A673 (cell line): ENCODE measurements around the gene GPATCH2. TPM values are rescaled to one million over a fixed set of nuclear protein-coding genes. Genes with fewer than 3 reads are reported as not detected.

Experiments used
- BruUV-seq: library from RNA; stranded (reverse); fragments of 400-500 nt; replicated peaks from 2 replicates; lab custom pipeline; 2021; lab: Mats Ljungman, UMichigan
- CTCF ChIA-PET: fragments of 300-600 bp; sonication (Branson Sonifier 250); formaldehyde crosslinking; loops from one replicate; lab custom pipeline; 2022; ENCODE audit warnings: antibody characterized with exemption; lab: Charles Lee
- POLR2A ChIA-PET: fragments of 300-600 bp; sonication (Branson Sonifier 250); formaldehyde crosslinking; loops from one replicate; lab custom pipeline; 2022; ENCODE audit warnings: antibody characterized with exemption; ENCODE audit not compliant: low non-redundant PET; lab: Charles Lee
- DNase-seq: peaks from one replicate; pipeline ENCODE4 v3.0.0-alpha.2; 2015; ENCODE audit warnings: low spot score
- H3K27ac ChIP-seq: fragments of 200-600 bp; sonication (generic); 2 replicates; pipeline ENCODE4 v1.5.1; 2016; ENCODE audit warnings: mixed run types, low read depth, mild to moderate bottlenecking, mixed read lengths, antibody characterized with exemption, low read length; ENCODE audit not compliant: poor library complexity, severe bottlenecking
- H3K27me3 ChIP-seq: fragments of 200-600 bp; sonication (generic); replicated peaks from 2 replicates; pipeline ENCODE4 v1.6.1; 2017; ENCODE audit warnings: mixed run types, low read depth, mild to moderate bottlenecking, mixed read lengths, antibody characterized with exemption, low read length; ENCODE audit not compliant: insufficient read depth, poor library complexity
- H3K36me3 ChIP-seq: fragments of 200-600 bp; sonication (generic); 2 replicates; pipeline ENCODE4 v1.6.1; 2016; ENCODE audit warnings: mixed run types, mild to moderate bottlenecking, mixed read lengths, antibody characterized with exemption, low read length; ENCODE audit not compliant: insufficient read depth, poor library complexity, severe bottlenecking
- H3K4me1 ChIP-seq: fragments of 200-600 bp; sonication (generic); 2 replicates; pipeline ENCODE4 v1.6.1; 2017; ENCODE audit warnings: mixed run types, mild to moderate bottlenecking, mixed read lengths, antibody characterized with exemption, low read length; ENCODE audit not compliant: insufficient read depth, poor library complexity, severe bottlenecking
- H3K4me3 ChIP-seq: fragments of 200-600 bp; sonication (generic); 2 replicates; pipeline ENCODE4 v1.5.1; 2016; ENCODE audit warnings: low read depth, mixed run types, mild to moderate bottlenecking, mixed read lengths, low read length; ENCODE audit not compliant: poor library complexity, severe bottlenecking
- H3K9me3 ChIP-seq: fragments of 200-600 bp; sonication (generic); 2 replicates; pipeline ENCODE4 v1.6.1; 2016; ENCODE audit warnings: mixed run types, low read depth, mild to moderate bottlenecking, mixed read lengths, antibody characterized with exemption, low read length; ENCODE audit not compliant: poor library complexity, severe bottlenecking
- CTCF ChIP-seq: fragments of 300-800, 200-600 bp; sonication (generic); conservative IDR thresholded peaks from 2 replicates; pipeline ENCODE4 v1.5.1; 2017; ENCODE audit warnings: low read depth, mild to moderate bottlenecking, antibody characterized with exemption, low read length, moderate library complexity, mixed read lengths
- EZH2 ChIP-seq: fragments of 200-600 bp; sonication (generic); IDR thresholded peaks from 2 replicates; pipeline ENCODE4 v1.6.1; 2017; ENCODE audit warnings: borderline replicate concordance, low read depth, mild to moderate bottlenecking, mixed read lengths, antibody characterized with exemption, low read length; ENCODE audit not compliant: poor library complexity, severe bottlenecking
- intact Hi-C: fragments of 100-400 bp; cut with micrococcal nuclease; formaldehyde crosslinking; loops from one replicate; pipeline ENCODE4 v1.10.0; 2022; ENCODE audit not compliant: unreplicated experiment
- total RNA-seq: library from RNA; stranded (reverse); gene quantifications from 2 replicates; pipeline ENCODE4 v1.2.3, GENCODE V29; 2021

The GPATCH2 gene
- total RNA-seq, 1 experiment from 2014 or later: 15.3 TPM

GRCh38 chr1:217425422-217425821, 205.5 kb downstream of the GPATCH2 start:
- Histone ChIP-seq H3K4me3 (no peak overlapping the region), H3K27ac (no peak overlapping the region), H3K27me3 (no peaks in the 10 kb centered on the region), H3K4me1 (no peaks in the 10 kb centered on the region), H3K9me3 (no peaks in the 10 kb centered on the region), H3K36me3 (no peaks in the 10 kb centered on the region)
- no peak for TF ChIP-seq CTCF
- TF ChIP-seq EZH2: no peak
- CTCF ChIA-PET: no interaction called here
- BruUV-seq: no TSS peak
- POLR2A ChIA-PET: no interaction called here
- intact Hi-C loops: no loop called here
- DNase-seq: no peak

- Histone ChIP-seq H3K4me1 (no peaks in the 10 kb centered on the region), H3K36me3 (no peaks in the 10 kb centered on the region), H3K27ac (no peak overlapping the region), H3K27me3 (no peaks in the 10 kb centered on the region), H3K4me3 (no peak overlapping the region), H3K9me3 (no peaks in the 10 kb centered on the region)
- no peak for DNase-seq
- intact Hi-C loops: no loop called here
- TF ChIP-seq EZH2 (no peak), CTCF (no peak)
- ChIA-PET POLR2A (no interaction called here), CTCF (no interaction called here)
- no TSS peak for BruUV-seq
Measured at GRCh38 chr1:217419194-217419551, 211.7 kb downstream of the GPATCH2 start.

- no peaks in the 10 kb centered on the region for H3K4me1 ChIP-seq
- H3K9me3 ChIP-seq: no peaks in the 10 kb centered on the region
- DNase-seq: no peak
- H3K27me3 ChIP-seq: no peaks in the 10 kb centered on the region
- intact Hi-C loops: no loop called here
- H3K36me3 ChIP-seq: no peaks in the 10 kb centered on the region
- H3K4me3 ChIP-seq: no peak overlapping the region
- CTCF ChIA-PET: no interaction called here
- POLR2A ChIA-PET: no interaction called here
- TF ChIP-seq CTCF (no peak), EZH2 (no peak)
- H3K27ac ChIP-seq: no peak overlapping the region
- BruUV-seq: no TSS peak
Measured at GRCh38 chr1:217418269-217419193, 212.4 kb downstream of the GPATCH2 start.
